HAP-1 (cell line): ENCODE results near the gene C3orf22.

Experiments
- DNase-seq, 2 experiments: peaks; one replicate each; pipeline ENCODE4 v3.0.0-alpha.2; 2016 to 2020; ENCODE audit warnings: low spot score in 2 of 2
- H3K27me3 ChIP-seq: fragments of 250-450 bp; sonication (Bioruptor Pico); 2 replicates; pipeline ENCODE4 v1.5.1; 2020; ENCODE audit warnings: low read depth, mild to moderate bottlenecking, moderate library complexity
- H3K36me3 ChIP-seq: fragments of 250-450 bp; sonication (Bioruptor Pico); replicated peaks from 2 replicates; pipeline ENCODE4 v1.5.1; 2020; ENCODE audit warnings: mild to moderate bottlenecking
- H3K4me1 ChIP-seq: fragments of 250-450 bp; sonication (Bioruptor Pico); 2 replicates; pipeline ENCODE4 v1.5.1; 2020; ENCODE audit warnings: mild to moderate bottlenecking
- H3K4me3 ChIP-seq: fragments of 250-450 bp; sonication (Bioruptor Pico); 2 replicates; pipeline ENCODE4 v1.5.1; 2020; ENCODE audit warnings: mild to moderate bottlenecking, moderate library complexity
- H3K9me3 ChIP-seq: fragments of 250-450 bp; sonication (Bioruptor Pico); 2 replicates; pipeline ENCODE4 v1.5.1; 2020; ENCODE audit warnings: mild to moderate bottlenecking, moderate library complexity
- in situ Hi-C: fragments of 300-500 bp; cut with MboI; formaldehyde crosslinking; loops from 3 replicates; pipeline ENCODE4 v1.14.3; 2020; ENCODE audit warnings: low sequenced_read_pairs, inconsistent platforms, mixed read lengths

C3orf22 gene

DNA sequence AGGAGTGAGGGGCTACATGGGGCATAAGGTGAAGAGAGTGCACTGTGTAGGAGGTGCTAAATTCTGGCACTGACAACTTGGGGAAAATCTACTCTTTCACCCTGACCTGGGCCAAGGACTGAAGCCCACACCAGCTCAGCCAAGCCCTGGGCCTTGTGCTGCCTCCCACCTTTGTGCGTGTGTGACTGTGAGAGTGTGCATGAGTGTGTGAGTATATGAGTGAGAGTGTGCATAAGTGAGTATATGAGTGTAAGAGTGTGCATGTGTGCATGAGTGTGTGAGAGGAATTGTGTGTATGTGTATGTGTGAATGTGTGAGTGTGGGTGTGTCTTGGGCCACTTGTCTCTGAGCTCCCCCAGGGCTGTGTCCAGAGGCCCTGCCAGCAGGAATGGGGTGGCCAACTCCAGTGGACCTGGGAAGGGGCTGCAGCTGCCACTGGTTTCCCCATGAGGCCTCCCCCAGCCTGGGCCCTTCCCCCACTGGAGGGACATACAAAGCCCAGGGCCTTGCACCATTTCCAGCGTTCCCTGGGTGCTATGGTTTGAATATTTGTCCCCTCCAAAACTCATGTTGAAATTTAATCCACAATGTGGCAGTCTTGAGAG is 15.2 kb downstream of the C3orf22 start:
- in situ Hi-C loops, result no loop called here

DNA sequence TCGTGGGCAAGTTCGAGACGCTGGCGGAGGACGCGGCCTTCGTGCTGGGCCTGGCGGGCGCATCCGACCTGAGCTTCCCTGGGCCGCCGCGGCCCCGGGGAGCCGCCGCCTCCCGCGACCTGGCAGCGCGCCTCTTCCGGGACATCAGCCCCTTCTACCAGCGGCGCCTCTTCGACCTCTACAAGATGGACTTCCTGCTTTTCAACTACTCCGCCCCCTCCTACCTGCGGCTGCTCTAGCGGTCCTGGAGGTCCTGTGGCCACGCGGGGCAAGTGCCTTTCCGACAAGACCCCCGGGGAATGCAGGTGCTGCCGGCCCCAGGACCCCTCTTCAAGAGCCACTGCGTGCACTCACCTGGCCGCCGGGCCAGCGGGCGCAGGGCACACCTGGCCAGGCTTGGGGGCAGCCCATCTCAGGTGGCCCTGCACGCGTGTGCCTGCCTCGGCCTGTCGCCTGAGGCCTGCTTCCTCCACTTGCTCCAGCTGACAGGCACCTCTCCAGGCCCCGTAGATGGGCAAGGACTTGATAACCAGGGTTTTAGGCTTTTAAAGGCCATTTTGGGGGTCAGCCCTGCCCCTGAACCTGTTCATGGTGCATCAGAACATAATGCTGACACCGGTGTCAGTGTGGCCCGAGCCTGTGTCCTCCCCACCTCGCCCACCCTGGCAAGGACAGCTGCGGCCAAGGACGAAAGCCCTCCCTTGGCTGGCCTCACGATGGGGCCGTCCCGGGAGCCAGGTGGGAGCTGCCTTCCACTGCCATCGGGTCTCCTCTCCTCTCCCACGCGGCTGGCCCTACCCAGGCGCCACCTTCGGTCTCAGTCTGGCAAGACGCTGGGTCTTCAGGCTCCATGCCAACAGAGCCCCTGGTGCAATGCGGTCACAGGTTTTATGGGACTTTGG is 16.1 kb downstream of the C3orf22 start:
- H3K4me1 ChIP-seq, result no peaks in the 10 kb centered on the region

More for the DNA sequence above, 15.2 kb downstream of the C3orf22 start:
- no peaks in the 10 kb centered on the region for H3K4me1 ChIP-seq
- peak in 1 of 2 experiments; percentile 3 for DNase-seq
- no peaks in the 10 kb centered on the region for H3K9me3 ChIP-seq
- H3K4me3 ChIP-seq, result no peak overlapping the region
- H3K27me3 ChIP-seq, result no peaks in the 10 kb centered on the region
- H3K36me3 ChIP-seq, result no peaks in the 10 kb centered on the region

DNA sequence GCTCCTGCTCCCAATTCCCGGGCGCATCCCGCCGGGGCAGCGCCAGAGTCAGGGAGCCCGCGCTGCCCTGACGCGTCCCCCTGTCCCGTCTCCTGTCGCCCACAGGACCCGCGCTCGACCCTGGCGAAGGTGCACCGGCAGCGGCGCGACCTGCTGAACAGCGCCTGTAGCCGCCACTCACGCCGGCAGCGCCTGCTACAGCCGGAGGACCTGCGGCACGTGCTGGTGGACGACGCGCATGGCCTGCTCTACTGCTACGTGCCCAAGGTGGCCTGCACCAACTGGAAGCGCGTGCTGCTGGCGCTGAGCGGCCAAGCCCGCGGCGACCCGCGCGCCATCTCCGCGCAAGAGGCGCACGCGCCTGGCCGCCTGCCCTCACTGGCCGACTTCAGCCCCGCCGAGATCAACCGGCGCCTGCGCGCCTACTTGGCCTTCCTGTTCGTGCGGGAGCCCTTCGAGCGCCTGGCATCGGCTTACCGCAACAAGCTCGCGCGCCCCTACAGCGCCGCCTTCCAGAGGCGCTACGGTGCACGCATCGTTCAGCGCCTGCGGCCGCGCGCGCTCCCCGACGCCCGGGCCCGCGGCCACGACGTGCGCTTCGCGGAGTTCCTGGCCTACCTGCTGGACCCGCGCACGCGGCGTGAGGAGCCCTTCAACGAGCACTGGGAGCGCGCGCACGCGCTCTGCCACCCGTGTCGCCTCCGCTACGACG is 16.9 kb downstream of the C3orf22 start:
- H3K4me1 ChIP-seq, result no peaks in the 10 kb centered on the region
- in situ Hi-C loops, result no loop called here
- no peaks in the 10 kb centered on the region for H3K9me3 ChIP-seq
- H3K4me3 ChIP-seq, result no peak overlapping the region
- no peaks in the 10 kb centered on the region for H3K27me3 ChIP-seq
- DNase-seq, result peak in 1 of 2 experiments; percentile 4
- H3K36me3 ChIP-seq, result no peaks in the 10 kb centered on the region

More for the DNA sequence above, 16.1 kb downstream of the C3orf22 start:
- peak in 1 of 2 experiments; percentile 4 for DNase-seq
- in situ Hi-C loops, result no loop called here
- Histone ChIP-seq H3K27me3 (no peaks in the 10 kb centered on the region), H3K9me3 (no peaks in the 10 kb centered on the region), H3K4me3 (no peak overlapping the region), H3K36me3 (no peaks in the 10 kb centered on the region)

DNA sequence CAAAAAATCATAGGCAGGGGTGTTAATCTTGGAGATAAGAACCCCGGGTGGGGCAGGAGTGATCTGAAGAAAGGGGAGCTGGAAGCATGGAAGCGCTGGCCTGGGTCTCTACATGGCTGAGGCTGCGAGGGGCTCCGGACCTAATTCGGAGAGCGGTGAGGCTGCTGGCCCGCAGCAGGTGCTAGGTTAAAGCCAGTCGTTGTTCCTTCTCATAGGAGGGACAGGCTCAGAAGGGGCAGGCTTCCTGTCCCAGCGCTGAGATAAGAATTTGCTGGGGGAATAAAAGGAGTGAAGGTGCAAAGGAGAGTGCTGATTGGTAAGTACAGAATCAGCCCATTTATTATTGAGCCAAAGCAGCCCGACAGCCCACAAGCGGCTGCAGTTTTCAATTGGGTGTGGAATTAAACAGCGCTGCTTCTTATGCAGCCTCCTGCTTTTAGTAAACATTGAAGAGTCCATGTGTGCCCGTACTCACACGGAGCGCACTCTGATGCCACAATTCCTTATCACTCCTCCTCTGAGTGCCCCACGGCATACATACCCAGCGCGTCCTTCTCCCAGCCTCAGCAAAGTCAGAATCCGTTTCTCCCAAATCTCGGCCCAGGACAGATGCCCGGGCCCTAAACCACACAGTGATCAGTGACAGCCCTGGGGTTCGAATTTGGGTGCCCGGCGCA is 17.6 kb downstream of the C3orf22 start:
- no peak overlapping the region for H3K4me3 ChIP-seq
- no peaks in the 10 kb centered on the region for H3K4me1 ChIP-seq
- DNase-seq, result peak in 1 of 2 experiments; percentile 5
- in situ Hi-C loops, result no loop called here
- no peaks in the 10 kb centered on the region for H3K9me3 ChIP-seq
- no peaks in the 10 kb centered on the region for H3K27me3 ChIP-seq
- no peaks in the 10 kb centered on the region for H3K36me3 ChIP-seq

DNA sequence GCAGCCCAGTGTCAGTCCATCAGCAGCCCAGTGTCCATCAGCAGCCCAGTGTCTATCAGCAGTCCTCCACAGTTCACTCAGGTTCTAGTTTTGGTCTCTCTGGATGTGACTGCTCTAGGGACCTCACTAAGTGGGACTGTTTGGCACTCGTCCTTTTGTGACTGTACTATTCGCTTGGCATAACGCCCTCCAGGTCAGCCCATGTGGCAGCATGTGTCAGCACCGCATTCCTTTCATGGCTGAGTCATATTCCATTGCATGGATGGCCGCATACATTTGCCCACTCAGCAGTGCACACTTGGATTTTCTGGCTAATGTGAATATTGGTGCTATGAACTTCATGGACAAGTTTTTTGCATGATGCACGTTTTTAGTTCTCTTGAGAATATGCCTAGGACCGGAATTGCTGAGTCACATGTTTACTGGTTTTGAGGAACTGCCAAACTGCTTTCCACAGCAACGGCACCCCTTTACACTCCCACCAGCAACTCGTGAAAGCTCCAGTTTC is 18.3 kb downstream of the C3orf22 start:
- Histone ChIP-seq H3K27me3 (no peaks in the 10 kb centered on the region), H3K36me3 (no peaks in the 10 kb centered on the region), H3K9me3 (no peaks in the 10 kb centered on the region), H3K4me1 (no peaks in the 10 kb centered on the region), H3K4me3 (no peak overlapping the region)
- in situ Hi-C loops, result no loop called here
- DNase-seq, result peak in 1 of 2 experiments; percentile 4

DNA sequence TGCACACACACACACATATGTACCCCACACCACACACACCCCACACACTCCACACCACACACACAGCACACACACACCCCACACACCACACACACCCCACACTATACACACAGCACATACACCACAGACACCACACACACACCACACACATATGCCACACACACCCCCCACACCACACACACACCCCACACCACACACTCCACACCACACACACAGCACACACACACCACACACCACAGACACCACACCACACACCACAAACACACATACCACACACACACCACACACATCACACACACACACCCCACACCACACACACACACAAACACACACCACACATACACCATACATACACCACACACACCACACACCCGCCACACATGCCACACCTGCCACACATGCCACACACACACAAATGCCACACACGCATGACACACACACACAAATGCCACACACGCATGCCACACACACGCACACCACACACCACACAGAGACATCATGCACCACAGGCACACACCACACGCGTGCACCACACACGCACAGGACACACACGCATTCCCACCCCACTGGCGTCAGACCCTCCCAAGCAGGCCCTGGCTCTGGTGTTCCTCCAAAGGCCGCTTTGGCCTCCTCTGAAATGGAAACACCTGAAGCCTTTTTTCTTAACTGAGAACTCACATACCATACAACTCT is 19.0 kb downstream of the C3orf22 start:
- H3K36me3 ChIP-seq, result no peaks in the 10 kb centered on the region
- peak in 1 of 2 experiments; percentile 0 for DNase-seq
- no peaks in the 10 kb centered on the region for H3K4me1 ChIP-seq
- H3K9me3 ChIP-seq, result no peaks in the 10 kb centered on the region
- no peaks in the 10 kb centered on the region for H3K27me3 ChIP-seq
- no peak overlapping the region for H3K4me3 ChIP-seq
- in situ Hi-C loops, result no loop called here

DNA sequence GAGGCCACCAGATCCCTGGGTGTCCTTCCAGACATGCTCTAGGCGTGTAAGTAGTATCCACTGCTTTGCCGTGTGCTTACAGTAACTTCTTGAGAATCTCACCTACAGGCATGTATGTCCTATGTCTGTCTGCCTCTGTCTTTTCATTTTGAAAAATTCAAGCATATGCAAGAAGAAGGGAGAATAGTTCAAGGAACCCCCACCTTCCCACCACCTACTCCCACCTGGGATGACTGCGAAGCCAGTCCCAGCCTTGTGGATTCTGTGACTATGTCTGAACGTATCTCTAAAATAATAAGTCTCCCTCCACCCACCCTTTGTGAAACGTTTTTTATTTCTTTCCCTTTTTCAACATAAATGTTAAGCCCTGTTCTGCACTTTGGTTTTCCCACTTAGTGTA is 19.8 kb downstream of the C3orf22 start:
- no peaks in the 10 kb centered on the region for H3K36me3 ChIP-seq
- no peaks in the 10 kb centered on the region for H3K4me1 ChIP-seq
- no peak for DNase-seq
- in situ Hi-C loops, result no loop called here
- H3K9me3 ChIP-seq, result no peaks in the 10 kb centered on the region
- no peaks in the 10 kb centered on the region for H3K27me3 ChIP-seq
- H3K4me3 ChIP-seq, result no peak overlapping the region

DNA sequence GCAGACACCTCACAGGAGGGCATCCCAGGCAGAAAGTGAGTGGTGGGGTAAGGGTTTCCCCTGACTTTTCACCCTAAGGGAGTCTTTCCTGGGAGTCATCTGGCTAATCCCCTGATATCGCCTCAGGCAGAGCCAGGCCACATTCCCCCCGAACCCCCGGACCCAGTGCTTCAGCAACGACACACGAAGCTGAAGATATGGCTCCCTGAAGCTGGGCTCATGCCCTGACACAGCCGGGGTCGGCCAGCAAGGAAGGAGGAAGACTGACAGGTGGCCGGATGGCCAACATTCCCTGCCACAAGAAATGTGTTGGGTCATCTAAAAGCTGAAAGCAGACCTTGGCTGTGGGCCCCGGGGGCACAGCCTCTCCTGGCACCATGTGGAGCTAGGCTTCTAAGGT is 20.4 kb downstream of the C3orf22 start:
- no peaks in the 10 kb centered on the region for H3K4me1 ChIP-seq
- H3K27me3 ChIP-seq, result peaks cover under 1% of the 10 kb centered on the region; the same call in 1 of the 2 replicates
- no peak for DNase-seq
- in situ Hi-C loops, result no loop called here
- H3K4me3 ChIP-seq, result no peak overlapping the region
- H3K9me3 ChIP-seq, result no peaks in the 10 kb centered on the region
- no peaks in the 10 kb centered on the region for H3K36me3 ChIP-seq

DNA sequence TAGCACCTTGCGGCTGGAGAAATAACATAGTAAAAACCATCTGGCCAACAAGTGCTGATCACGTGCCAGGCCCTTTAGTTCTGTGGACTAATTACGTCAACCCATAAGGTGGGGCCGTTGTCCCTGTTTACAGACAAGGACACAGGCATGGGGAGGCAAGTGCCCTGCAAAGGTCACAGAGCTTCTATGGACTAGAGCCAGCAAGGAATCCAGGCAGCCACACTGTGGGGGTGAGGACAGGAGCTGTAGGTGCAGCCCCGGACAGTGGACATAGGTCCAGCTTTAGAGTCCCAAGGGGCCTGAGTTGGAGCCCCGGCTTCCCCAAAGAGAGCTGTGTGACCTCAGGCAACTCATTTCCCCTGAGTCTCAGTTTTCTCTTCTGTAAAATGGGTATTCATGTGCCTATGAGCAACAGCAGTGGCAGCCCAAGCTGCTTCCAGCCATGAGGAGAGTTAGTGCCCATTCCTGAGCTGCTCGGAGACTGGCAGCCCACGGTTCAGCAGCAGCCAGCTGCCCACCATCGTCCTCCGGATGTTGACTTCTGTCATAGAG is 20.9 kb downstream of the C3orf22 start:
- H3K4me1 ChIP-seq, result no peaks in the 10 kb centered on the region
- H3K4me3 ChIP-seq, result no peak overlapping the region
- H3K9me3 ChIP-seq, result no peaks in the 10 kb centered on the region
- no peak for DNase-seq
- H3K27me3 ChIP-seq, result peaks cover 5% of the 10 kb centered on the region
- H3K36me3 ChIP-seq, result no peaks in the 10 kb centered on the region
- in situ Hi-C loops, result no loop called here

DNA sequence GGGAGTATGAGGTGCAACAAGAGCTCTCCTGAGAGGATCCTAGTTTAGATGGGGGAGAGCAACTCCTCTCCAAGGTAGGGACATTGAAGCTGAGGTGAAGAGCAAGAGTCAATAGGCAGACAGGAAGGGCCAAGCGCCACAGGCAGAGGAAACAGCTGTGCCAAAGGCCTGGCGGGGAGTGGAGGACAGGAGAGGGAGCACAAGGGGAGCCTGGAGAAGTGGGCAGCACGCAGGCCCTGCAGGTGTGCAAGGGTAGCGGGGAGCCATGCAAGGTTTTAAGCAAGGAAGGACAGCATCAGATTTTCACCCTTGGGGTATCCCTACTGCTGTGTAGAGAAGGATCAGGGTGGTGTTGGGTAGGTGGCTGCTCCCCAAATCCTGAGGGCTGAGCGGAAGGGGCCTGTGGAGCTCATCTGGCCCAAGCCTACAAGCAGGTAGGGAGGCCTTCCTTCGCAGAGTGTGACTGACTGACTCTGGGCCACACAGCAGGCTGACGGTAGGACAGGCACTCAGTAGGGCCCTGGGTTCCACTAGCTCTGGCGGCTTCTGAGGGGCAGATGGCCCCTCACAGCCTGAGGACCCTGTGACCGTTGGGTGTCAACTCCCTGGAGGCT is 21.5 kb downstream of the C3orf22 start:
- peaks cover 11% of the 10 kb centered on the region for H3K27me3 ChIP-seq
- in situ Hi-C loops, result no loop called here
- no peaks in the 10 kb centered on the region for H3K4me1 ChIP-seq
- H3K9me3 ChIP-seq, result no peaks in the 10 kb centered on the region
- DNase-seq, result no peak
- no peak overlapping the region for H3K4me3 ChIP-seq
- H3K36me3 ChIP-seq, result no peaks in the 10 kb centered on the region

DNA sequence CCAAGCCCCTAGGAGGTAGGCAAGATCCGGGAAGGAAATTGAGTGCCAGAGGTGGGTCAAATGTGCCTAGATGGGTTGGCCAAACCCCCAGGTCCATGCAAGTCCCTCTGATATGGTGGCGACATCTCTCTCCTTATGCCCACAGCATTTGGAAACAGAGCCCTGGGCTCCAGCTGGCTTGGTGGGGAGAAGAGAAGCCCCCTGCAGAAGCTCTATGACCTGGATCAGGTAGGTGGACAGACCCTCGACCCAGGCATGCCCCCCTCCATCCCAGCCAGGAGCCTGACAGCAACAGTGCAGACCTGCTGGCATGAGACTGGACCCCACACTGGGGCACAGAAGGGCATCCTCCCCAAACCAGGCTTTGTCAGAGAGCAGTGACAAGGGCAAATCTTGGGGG is 22.6 kb downstream of the C3orf22 start:
- peaks cover 19% of the 10 kb centered on the region for H3K27me3 ChIP-seq
- H3K9me3 ChIP-seq, result no peaks in the 10 kb centered on the region
- in situ Hi-C loops, result no loop called here
- no peaks in the 10 kb centered on the region for H3K36me3 ChIP-seq
- H3K4me1 ChIP-seq, result no peaks in the 10 kb centered on the region
- H3K4me3 ChIP-seq, result no peak overlapping the region
- no peak for DNase-seq

DNA sequence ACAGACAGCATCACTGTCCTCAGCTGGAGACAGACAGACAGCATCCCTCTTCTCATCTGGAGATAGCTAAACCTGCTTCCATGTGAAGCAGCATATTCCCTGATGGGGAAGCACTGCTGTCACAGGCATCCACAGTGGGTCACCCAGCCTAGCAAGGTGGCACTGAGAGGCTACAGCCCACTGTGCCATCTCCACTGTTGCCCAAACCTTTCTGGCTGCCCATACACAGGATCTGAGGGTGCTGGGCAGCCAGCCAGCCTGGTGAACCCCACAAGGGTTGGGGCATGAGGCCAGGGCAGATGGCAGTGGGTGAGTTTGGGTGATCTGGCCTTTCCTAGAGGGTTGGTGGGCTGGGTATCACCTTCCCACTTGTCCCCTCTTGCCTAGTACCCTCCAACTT is 23.1 kb downstream of the C3orf22 start:
- Histone ChIP-seq H3K9me3 (no peaks in the 10 kb centered on the region), H3K4me3 (no peak overlapping the region), H3K27me3 (peaks cover 19% of the 10 kb centered on the region), H3K4me1 (no peaks in the 10 kb centered on the region), H3K36me3 (no peaks in the 10 kb centered on the region)
- DNase-seq, result no peak
- in situ Hi-C loops, result no loop called here
